ENCODE data around the gene PFN1.

PFN1 gene

DNA sequence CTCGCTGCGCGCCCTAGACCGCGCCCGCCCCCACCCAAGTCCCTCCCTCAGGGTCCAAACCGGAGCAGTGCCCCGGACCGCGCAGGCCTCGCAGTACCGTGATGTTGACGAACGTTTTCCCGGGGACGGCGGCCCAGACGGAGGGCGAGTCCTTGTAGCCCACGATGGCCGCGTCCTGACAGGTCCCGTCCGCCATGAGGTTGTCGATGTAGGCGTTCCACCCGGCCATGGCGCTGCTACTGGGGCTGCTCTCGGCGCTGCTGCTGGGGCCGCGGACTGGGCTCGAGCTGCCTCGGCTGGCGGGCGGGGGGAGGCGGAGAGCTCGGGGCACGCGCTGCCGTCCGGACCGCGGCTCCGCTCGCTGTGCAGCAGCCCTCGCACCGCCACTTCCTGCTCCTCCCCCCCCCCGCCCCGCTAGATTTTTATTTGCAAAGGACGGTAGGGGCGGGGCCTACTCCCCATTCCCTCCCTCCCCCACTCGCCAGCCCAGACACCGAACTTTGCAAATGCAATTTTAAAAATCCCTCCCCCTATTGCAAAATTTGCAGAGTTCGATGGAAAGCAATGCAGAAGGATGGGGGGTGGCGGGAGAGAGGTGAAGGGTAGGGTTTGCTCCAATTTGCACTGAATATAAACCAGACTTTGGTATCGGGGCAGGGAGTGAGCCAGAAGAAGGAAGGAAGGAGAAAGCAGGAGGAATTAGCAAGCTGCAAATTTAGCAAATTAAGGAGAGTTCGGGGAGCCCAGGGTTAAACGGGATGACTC, at the start of gene PFN1:
TSS of gene PFN1 (minus strand) at position 365 of the 765 bp plus-strand sequence. CDS start at position 229, 136 bp downstream.
- peak; percentile 83 for DNase-seq

DNA sequence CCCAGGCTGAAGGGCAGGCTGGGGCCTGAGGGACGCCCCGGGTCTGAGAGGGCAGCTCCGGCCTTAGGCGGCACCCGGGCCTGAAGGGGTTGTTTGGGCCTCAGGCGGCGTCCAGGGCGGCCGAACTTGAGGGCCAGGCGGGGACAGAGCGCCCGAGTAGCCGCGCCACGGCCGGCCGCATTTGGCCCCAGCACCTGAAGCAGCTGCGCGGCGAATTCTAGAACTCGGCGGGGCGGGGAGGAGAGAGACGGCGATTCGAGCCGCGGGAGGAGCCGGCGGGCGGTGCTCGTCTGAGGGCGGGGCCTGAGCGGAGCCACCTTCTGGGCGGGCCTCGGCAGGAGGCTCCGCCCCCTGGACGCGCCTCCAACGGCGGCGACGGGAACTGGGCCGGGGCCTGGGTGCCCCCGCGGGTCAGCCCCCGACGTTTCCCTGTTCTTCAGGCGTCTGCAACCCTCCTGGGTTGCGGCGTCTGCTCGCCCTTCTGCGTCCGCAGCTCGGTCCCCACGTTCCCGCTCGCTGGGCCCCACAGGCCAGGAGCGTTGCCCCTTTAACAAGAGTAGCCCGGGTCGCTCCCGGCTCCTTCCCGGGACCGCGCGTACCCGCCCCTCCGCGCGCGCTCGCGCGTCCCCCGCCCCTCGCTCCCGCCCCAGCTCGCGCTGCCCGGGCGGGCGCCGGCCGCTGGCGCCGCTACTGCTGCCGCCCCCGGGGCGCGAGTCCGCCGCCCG, 49.1 kb upstream of the PFN1 start, which contains the start of the genes INCA1 and KIF1C:
TSS of gene INCA1 (minus strand) at position 221 of the 725 bp plus-strand sequence. CDS start 3,085 bp downstream, outside the sequence.
TSS of gene KIF1C (plus strand) at position 649 of the 725 bp plus-strand sequence. CDS start 2,297 bp downstream, outside the sequence.
- peak; percentile 86 for DNase-seq

DNA sequence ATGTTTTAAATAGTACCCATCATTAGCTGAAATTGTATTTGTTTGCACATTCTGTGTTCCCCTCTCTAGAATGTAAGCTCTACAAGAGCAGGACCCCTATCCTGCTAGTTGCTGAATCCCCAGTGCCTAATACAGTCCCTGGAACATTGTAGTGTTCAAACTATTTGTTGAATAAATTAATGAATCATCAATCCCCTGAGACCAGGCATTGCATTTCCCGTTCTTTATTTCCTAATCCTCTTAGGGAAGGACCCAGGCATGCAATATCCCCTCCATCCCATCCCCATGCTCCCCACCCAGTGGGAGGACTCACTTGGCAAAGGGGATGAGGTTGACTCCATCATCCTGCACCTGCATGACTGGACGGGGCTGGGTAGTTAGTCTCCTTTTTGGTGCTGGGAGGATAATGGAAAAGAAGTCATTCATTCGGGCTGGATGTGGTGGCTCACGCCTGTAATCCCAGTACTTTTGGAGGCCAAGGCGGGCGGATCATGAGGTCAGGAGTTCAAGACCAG, 45.8 kb upstream of the PFN1 start:
- no peak for DNase-seq

DNA sequence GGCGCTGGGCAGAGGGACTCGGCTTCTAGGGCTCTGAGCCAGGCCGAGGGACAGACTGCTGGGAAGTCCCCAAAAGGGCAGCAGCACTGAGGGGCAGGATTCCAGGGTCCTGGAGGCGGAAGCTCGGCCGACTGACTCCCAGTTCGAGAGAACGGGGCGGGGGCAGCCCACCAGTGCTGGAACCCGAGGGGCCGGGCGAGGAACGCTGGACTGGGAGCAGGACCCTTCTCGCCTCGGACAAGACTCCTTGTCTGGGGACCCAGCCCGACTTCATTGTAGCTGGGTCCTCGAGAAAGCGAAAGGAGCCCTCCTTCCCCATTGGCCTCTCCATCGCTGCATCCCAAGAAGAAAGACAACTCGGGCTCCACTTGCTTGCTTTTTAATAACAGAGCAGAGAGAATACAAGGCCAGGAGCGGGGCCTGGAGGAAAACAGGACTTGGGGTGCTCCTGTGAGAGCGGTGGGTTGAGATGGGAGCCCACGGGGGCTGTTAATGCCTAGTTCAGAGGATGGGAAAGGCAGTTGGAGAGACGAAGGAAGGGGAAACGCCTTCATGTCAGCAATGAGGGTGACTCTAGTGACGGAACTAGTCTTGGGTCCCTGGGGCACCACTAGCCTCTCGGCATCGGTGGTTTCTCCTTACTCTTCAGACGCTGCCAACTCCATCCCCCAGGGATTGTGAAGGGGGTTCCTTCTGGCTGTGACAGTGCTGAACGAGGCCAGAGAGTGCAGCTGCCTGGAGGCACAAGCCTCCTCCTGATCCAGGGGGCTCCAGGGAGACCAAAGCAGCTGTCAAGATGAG, 39.6 kb upstream of the PFN1 start:
- DNase-seq, result no peak

DNA sequence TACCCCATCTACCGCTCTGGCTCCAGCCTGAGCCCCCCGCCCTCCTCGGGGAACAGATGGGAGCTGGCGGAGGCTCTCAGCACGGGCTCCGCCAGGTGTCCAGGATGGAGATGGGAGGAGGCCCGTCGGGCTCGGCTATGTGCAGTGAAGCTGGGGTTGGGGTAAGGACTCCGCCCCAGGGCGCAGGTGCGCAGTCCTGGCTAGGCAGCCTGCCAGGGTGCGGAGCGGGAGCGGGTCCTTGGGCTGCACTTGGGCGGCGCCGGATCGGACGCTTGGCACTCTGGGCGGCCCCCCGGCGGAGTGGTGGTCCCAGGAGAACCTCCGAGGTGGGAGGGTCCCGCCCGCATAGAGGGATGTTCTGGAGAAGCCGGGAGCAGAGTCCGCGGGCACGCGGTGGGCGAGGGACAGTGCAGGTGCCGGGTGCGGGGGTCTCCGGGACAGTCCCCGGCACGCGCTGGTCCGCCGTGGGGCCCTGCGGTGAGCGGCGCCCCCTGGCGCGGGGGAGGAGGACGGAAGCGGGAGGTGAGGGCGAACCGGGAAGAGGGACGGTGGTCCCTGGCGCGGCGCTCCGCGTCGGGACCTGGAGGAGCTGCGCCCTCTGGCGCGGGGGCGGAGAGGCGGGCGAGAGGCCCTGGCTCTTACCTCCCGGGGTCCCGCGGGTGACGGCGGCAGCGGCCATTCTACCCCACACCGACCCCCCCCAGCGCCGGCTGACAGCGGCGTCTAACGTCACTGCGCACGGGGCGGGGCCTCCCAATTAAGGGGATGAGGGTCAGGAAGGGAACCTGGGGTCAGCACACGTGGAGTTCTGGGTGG, 38.8 kb upstream of the PFN1 start, which contains the start of gene CAMTA2:
TSS of gene CAMTA2 (minus strand) at position 725 of the 816 bp plus-strand sequence. CDS start 1,453 bp downstream, outside the sequence.
- peak; percentile 83 for DNase-seq

DNA sequence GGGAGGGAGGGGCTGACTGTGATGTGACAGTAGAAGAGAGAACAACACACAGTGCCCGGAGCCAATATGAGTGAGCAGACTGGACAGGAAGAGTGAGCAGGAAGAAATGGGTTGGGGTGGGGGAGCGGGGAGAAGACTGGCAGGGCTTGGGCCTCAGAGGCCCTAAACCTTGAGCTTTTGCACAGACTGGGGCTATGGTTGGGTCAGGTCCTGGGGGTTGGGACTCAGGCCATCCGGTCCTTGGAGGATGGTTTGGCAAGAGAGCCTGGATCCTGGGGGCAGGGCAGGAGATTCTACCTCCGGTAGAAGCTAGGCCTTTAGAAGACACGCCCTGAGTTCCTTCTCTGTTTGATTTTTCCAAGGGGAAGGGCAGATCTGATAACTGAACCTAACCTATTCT, 38.1 kb upstream of the PFN1 start:
- no peak for DNase-seq

DNA sequence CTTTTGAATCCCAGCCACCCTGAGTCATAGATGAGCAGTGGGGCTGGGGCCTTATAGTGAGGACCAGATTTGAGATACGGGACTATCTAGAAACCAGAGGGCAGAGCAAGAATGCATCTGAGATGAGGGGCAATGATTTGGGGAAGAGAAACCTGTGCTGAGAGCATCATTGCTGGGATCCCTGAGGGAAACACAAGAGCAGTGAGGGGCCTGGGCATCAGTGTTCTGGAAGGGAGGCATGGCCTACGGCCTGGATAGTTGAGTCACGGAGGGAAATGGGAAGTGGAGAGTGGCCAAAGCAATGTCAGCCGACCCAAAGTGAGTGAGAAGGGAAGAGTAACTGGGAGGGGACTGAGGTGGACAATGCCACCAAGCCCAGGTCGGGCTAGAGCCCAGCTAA, 34.0 kb upstream of the PFN1 start:
- no peak for DNase-seq

DNA sequence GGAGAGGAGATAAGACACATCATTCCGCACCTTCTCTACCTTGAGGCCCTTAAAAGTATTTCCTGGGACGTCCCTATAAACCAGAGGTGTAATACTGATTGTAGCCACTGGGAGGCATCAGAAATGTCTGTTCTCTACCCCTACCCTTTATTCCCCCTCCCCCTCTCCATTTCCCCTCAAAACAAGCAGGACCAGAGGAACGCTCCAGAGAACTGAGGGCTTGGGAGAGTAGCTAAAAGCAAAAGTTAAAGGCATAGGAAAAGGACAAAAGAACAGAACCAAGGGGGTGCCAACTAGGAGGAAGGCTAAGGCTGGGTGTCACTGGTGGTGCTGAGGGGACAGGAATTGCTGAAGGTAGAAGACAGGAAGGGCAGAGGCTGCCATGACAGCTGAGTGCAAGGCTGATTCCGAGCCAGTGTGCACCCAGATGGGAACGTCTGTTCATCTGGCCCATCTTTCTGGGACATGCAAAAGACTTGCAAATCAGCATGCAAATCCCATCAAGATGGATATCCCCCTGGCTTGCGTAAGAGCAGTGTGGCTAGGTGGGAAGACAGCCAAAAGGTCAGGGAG, 32.4 kb upstream of the PFN1 start:
- peak; percentile 29 for DNase-seq

DNA sequence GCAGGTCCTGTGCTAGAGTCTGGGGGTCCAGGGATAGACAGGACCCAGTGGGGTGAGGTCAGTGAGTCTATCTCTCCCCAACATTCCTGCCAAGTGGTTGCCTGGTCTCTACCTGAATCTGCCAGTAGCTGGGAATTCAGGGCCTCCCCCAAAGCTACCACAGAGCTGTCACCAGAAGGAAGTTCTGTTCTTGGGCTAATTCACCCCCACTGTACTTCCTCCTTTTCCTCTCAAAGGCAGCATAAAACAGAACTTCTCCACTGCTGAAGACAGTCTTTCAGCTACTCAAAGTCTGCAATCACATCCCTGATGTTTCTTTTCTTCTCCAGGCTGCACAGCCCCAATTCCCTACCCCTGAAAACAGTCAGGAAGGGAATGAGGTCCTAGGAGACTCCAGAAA, 30.4 kb upstream of the PFN1 start:
- DNase-seq, result no peak

DNA sequence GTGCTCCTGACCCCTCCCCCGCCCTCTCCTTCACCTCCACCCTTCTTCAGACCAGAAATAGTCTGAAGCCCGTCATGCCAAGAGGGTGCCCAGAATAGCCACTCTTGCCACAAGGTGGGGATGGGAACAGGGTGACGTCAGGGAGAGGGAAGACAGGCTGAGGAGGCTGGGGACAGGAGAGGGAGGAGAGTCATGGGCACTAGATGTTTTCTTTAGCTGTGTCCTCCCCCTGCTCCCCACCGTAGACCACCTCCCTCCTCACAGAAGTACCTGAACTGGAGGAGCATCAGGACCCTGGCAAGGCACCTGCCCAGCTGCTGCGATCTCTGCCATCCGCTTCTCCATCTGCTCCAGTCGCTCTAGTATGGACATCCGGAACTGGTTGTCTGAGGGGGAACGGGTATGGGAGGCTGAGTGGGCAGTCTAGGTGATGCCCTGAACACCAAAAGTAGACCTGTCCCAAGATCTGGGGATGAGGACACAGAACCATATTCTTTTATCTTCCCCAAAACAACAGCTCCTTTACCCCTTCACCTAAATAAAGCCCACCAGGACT, 25.9 kb upstream of the PFN1 start:
- DNase-seq, result no peak

DNA sequence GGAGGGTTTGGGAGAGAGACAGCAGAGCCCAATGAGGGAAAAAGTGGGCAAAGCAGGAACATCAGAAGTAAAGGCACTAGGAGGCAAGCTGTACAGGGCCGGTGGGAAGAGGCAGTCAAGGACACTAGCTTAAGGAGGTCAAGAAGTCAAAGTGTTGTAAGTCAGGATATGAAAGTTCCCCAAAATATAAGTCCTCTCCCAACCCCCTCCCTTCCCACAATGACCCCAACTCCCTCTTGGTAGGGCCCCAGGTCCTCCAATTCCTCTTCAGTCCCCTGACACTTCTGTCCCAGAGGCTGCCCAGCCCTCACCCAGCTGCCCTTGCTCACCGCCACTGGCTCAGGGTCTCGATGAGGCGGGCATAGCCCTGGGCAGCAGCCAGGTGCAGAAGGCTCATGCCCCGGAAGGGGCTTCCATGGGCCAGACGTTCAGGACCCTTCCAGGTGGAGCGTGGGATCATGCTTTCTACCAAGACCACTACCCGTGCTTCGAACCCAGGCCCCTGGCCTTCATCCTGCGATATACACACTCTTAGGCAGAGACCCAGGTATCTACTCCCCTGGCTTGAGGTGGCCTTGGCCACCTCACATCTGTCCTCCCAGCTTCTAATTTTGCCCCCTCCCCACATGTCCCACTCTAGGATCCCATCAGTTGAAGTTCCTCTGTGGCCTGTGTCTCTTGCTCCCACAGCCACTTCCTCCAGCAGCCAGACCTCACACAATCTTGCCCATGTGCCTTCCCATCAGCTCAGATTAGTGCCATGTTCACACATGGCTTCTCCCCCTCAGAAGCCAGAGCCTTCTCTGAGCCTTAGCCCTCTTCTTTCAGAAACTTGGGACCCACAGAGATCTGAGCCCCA, 25.2 kb upstream of the PFN1 start:
- no peak for DNase-seq

DNA sequence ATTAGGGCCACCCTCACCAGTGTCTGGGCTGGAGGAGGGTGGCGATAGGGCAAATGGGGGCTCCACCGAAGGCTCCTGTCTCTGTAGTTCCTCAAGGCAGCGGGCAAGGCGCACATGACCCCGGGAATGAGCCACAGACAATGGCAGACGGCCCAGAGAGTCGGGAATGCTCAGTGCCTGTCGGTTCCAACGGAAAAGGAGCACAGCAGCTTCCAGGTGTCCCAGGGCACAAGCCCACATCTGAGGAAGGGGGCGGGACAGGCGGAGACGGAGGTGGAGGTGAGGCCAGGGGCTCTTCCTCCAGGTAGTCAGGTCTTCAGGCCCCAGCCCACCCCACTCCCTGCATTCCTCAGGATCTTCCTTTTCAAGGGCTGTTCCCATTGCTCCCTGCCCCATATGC, 24.4 kb upstream of the PFN1 start:
- no peak for DNase-seq

DNA sequence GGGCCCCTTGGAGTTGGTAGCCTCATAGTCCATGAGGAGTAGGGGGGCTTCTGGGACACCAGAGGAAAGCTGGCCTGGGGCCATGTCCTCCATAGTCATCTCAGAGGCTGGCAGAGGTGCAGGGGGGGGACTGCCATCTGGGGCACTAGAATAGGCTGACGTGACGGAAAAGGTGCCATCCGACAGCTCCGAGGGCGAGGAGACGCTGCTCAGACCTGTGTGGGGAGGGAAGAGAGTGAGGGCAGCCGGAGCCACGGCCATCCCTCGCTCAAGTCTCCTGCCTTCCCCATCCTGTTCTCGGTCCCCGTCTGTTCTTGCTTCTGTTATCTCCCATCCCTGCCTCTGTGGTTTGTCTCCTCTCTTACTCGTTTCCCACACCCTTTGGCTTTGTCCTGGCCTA, 24.0 kb upstream of the PFN1 start:
- DNase-seq, result no peak

DNA sequence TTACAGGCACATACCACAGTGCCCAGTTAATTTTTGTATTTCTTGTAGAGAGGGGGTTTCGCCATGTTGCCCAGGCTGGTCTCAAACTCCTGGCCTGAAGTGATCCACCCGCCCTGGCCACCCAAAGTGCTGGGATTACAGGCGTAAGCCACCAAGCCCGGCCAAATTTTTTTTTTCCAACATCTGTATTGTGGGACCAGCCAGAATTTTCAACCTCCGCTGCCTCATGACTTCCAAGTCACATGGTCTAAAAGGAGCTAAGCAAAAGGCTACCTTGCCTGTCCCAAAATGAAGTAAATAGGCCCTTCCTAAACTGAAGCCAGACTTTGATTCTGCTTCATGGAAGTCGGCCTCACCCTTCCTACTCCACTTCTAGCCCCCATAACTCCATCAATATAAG, 23.5 kb upstream of the PFN1 start:
- DNase-seq, result no peak

DNA sequence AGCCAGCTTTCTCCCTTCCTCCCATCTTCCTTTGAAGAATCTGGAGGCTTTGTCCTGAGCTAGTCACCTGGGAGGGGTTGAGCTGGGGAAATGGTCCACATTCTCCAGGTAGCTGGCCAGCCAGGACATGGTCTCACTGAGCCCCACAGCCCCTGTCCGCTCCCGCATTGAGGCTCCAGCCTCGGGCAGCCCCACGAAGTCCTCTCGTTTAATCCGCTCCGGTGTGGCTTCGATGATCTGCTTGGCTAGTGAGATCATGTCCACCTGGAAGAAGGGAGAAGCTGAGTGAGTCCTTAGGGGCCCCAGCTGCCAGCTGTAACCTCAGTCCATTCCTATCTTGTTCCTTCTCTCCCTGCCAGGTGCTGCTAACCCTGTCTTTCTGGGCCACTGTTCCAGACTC, 21.9 kb upstream of the PFN1 start:
- no peak for DNase-seq

DNA sequence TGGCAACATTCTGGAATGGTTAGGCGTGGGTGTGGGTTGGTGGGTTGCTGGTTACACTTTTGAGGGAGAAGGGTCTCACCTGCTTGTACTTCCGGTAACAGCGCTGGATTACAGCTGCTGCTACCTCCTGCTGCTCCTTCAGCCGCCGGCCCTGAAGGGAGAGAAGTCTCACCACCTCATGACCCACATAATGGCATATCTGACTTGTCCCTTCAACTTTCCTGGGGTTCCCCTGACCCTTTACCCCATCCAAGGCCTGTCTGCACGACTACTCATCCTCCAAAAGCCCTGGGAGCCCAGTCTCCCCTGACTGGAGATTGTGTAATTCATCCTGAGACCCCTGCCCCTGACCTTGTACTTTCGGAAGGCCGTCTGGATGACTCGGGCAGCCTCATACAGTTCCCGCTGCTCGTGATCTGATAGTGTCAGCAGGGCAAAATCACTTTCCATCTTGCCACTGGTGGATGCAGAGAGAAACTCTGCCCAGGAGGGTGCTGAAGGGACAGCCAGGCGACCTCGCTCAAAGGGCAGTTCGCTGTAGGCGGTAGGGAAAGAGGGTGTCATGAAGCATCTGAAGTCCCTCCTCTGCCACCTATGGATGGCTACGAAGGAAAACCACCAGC, 21.3 kb upstream of the PFN1 start:
- no peak for DNase-seq

DNA sequence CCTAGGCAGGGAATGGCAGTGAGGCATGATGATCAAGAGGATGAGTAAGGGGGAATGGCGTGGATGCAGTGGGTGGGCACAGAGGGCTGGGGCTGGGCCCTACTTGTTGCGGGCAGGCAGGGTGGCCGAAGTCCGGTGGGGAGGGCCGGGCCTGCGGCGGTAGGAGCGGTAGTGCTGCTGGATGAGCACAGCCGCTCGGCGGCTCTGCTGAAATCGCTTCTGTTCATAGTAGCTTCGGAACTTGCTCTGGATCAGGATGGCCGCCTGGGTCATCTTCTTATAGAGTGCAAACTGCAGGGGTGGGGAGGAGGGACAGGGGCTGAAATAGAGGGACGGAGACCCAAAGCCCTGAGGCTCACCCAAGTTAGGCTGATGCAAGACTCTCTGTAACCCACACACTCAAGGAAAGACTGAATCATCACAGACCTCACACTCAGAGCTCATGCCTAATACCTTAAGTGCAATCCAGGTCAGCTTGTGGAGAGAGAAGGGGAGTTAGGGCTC, 20.8 kb upstream of the PFN1 start:
- no peak for DNase-seq

DNA sequence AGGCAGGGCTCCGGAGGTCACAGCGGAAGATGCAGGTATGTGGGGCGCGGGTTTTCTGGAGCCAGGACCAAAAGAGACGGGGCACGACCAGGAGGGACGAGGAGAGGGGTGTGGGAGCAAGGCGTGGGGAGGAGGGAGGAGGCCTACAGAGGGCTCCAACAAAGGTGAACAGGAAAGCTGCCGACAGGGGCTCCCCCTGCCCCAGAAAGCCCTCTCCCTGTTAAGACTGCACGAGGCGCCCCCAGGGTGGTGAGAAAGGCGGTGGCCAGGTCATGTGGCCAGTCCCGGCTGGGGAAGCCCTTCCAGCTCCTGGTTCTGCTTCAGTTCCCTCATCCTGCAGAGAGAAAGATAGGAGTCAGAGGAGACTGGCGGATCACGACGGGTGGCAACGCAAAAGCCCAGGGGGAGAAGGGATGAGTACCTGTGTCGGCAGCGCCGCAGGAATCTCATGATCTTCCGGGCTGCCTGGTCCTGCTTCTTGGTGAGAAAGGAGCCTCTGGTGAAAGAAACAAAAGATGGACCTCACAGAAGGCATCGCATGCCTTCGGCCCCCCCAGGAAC, 20.2 kb upstream of the PFN1 start:
- DNase-seq, result no peak

Measured in NCI-H1105 treated with DMSO at 0.1 percent for 48 hours (cell line).